NCI-H2227 (cell line): ENCODE results near the gene FREY1.

ENCODE experiments used
- DNase-seq: peaks from one replicate; lab custom pipeline; 2025; ENCODE audit not compliant: unreplicated experiment; lab: John Stamatoyannopoulos, UW

FREY1 gene

DNA sequence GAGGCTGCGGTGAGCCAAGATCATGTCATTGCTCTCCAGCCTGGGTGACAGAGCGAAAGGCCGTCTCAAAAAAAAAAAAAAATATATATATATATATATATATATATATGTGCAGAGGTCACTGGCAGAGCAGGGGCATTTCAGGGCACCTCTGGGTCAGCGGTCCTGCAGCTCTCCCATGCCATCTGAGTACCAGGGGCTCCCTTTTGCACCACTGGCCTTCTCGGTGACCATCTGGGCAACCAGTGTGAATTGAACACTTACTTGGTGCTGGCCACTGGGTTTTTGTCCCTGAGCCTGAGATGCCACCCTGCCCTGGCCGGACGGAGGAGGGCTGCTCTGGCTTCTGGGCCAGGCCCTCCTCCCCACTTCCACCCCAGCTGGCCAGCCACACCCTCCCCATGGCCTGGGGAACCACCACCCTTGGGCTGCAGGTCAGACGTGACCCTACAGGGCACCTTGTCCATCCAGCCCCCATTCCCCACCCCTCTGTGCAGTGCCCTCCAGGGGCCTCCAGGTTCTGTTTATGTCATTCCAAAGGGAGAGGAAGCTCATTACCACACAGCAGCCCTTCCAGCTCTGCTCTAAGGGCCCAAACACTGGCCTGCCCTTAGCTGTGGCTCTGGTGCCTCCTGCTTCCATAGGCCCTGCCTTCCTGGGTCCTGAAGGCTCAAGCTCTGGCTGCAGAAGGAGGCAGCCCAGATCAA, 11.4 kb downstream of the FREY1 start:
- DNase-seq = no peak

DNA sequence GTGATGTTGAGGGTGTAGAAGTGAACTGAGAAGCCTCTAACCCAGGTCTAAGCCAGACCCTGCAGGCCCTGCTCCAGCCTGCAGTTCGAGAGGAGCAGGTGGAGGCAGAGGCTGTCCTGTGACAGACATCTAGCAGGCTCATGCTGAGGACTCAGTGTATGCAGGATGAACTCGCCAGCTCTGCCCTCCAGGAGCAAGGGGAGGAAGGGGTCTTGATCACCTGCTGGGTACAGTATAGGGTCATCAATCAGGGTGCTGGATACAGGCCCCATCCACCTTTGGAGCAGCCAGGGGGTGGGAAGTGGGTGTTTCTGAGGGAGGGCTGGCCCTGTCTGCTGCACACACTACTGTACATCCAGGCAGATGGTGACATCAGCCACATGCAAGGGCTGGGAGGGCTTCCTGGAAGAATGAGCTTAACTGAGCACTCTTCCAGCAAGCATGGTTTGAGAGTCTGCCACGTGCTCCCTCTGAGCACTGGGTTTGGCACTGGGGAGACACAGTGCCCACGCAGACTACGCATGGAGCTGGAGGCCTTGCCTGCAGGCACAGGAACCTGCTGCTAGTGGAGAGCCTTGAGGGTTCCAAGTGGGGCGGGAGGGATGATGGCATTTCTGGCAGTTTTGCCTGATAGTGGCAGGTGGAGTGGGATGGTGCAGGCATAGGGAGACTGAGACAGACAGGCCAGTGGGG, 12.4 kb downstream of the FREY1 start:
- DNase-seq = no peak

DNA sequence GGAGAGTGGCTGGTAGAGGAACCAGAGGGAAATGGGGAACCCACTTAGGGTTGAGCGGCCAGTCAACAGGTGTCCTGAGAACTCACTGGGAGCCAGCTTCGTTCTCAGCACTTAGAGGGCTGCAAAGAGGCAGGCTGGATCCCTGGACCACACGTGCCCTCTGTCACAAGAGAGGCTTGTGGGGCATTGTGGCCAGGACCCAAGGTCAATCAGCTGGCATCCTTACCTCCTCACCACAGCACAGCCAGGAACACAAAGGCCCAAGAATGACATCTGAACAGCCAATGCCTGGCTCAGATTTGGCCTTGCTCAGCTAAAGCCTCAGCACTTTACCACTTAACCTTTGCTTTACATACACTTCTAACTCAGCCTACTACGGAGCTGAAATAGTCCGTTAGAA, 14.2 kb downstream of the FREY1 start:
- DNase-seq = no peak

DNA sequence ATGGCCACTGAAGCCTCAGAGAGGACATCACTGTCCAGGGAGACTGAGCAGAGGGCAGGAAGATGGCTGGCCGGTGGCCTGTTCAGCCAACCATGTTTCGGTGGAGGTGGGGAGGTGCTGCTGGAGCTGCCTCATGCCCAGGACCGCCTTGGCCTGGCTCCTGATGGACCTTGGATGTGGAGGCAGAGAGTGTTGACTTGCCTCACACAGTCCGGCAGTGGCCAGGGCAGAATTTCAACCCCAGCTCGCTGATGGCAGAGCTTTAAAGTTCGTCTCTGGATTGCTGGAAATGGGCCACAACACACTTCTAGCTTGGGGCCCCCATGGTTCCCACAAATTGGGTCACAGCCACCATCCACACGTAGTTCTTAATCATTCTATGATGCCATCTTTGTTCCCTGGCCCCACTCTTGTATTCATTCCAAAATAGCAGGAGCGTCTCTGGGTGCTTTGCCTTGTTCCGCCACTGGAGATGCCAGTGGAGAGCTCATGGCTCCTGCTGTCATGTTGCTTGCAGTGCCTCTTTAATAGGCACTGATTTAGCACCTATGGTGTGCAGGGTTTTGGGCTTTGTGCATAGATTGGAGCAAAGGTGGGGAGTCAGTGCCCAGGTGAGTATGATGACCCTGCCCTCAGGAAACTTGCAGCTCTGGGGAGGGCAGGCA, 16.1 kb downstream of the FREY1 start:
- DNase-seq = no peak

DNA sequence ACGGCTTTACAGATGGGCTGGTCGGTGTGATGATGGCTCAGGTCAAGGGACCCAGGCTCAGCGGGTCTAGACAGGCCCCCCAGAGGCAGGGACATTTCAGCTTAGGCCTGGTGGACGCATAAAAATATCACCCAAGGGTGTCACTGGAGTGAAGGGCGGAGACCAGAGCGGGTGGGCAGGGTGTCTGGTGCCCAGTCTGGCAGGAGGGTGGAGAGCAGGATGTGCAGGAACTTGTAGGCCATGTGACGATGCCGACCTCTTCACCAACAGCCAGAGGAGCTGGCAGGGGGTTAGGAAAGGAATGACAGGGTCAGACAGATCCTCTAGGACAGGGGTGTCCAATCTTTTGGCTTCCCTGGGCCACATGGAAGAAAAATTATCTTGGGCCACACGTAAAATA, 17.1 kb downstream of the FREY1 start:
- DNase-seq = no peak

DNA sequence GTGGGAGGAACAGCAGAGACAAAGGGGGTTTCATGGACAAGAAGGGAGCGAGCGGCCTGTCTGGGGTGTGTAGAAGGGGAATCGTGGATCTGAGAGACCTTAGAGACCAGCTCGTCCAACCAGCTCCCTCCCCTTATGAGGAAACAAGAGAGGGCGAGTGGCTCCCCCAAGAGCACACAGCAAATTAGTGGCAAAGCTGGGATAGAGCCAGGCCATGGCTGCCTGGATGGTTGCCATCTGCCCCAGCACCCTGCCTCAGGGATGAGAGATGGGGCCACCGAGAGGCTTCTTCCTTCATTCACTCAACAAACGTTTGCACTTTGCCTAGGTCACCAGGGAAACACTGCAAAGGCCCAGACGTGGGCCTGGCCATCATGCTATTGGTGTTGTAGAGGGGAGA, 17.5 kb downstream of the FREY1 start:
- no peak for DNase-seq

DNA sequence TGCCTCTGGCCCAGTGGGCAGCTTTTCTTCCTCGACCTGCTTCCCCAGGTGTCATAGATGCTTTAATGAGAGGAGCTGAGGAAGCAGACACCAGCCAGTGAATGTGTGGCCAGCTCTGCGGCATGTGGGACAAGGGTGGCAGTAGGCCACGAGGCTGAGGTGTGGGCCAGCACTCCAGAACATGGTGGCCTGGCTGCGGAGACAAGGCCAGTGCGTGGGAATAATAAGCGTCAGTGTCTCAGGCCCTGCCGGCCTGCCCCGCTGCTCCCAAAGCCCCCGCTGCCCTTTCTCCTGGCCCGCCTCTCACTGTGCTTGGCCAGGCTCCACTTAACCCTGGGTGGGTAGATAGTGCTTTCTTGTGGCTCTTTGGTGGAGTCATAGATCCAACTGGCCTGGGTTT, 19.5 kb downstream of the FREY1 start:
- DNase-seq = no peak

DNA sequence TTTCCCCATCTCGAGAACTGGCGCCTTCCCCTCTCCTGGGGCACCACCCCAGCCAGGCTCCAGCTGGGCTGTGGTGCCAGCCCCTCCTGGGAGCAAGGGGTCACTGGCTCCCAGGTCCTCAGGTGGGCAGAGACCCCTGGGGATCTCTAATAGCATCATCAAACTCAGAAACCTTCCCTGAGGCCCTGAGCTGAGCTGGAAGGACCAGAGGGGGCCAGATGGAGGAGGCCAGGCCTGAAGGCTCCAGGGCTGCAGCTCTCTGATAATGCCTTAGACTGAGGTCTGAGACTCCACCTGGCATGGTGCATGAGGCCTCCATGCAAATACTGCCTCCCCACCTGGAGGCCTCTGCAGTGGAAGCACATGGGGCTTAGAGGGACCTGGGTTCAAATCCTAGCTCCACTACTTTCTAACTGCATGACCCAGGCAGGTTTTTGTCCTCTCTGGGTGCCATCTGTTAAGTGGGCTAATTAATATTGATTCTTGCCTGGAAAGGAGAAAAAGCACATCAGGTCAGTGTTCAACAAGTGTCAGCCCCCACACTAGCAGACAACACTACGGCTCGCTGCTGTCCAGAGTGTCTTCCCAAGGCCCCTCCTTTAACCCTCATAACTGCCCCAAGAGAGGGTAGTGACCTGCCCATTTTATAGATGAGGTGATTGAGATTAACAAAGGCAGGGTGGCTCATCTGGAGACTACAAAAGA, 20.1 kb downstream of the FREY1 start:
- DNase-seq = no peak

DNA sequence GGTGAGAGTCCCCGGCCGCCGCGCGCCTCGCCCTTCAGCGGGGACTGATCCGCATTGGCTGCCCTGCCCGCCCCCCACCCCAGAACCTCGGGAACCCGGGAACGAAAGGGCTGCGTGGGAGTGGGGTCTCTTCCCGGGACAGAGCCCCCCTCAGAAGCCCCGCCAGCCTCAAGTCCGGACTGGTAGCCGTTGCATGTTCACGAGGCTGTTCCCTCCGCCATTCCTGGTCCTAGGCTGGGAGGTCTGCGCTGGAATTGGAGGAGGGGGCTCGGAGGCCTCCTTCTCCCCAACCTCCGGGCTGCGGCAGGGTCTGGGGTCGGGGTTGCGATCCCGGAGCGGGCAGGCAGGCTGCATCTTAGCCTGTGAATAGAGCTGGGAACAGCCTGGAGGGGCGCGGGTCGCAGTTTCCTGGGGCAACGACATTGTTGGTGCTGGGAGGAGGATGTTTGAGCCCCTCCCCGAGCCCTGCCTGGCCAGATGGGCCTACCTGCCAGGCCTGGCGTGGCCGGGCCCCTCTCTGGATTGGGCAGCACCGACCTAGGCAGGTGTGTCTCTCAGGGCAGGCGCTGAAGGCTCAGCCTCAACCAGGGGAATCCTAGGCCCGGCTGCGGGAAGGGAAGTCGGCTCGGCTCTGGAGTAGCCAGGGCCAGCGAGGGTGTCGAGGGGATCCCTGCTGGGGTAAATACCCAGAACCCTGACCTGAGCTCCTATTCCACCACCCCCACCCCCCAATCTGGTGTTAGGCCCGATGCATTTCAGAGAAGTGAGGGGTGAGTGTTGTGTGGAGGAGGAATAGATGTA, 20.9 kb downstream of the FREY1 start:
- DNase-seq = peak; percentile 33

DNA sequence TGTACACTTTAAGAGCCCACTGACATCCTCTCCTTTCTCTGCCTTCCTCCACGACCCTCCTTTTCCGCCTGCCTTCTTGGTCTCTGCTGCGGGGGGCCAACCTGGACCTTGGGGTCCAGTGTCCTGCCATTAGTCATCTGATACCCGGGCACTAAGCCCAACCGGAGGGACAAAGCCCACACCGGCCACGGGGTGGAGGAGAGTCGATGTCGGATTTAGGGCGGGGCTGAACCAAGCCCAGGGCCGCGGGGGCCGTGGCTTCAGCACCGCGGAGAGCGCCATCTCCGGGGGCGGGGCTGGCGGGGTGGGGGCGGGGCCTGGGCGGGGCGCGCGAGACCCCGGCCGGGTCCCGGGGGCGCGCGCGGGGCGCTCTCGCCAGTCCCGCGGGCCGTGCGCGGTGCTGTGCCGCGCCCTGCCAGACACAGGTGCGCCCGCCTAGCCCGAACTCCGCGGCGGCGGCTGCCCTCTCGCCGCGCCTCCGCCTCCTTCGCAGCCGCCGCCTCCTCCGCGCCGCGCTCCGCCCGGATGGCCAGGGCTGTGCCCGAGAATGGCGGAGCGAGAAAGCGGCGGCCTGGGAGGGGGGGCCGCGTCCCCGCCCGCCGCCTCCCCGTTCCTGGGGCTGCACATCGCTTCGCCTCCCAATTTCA, 21.7 kb downstream of the FREY1 start, which contains the start of gene MAPK8IP1:
TSS of gene MAPK8IP1 (plus strand) at position 378 of the 647 bp plus-strand sequence. CDS start at position 548, 170 bp downstream.
- DNase-seq = peak; percentile 85

DNA sequence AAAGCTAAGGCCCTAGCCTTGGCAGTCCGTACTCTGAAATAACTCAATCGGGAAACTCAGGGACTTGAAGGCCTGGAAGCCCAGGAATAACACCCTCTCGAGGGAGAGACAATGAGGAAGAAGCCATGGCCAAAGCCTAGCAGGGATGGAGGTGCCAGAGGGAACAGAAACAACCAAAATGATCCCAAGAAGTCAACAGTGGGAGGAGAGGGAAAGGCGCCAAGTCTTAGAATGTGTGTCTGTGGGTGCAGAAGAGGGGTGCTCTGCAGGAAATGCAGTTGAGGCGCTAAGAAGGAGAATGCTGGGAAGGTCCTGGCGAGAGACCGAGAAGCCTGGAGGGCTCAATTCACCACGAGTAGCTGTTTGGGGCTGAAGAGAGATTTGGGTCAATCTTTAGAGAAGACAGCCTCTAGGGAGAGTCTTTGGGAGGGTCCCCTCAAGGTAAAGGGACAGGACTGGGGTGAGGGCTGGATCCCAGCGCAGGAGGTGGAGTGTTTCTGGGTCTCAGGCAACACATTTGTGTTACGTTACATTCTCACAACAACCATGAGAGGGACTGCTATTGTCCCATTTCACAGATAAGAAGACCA, 22.4 kb downstream of the FREY1 start:
- no peak for DNase-seq

DNA sequence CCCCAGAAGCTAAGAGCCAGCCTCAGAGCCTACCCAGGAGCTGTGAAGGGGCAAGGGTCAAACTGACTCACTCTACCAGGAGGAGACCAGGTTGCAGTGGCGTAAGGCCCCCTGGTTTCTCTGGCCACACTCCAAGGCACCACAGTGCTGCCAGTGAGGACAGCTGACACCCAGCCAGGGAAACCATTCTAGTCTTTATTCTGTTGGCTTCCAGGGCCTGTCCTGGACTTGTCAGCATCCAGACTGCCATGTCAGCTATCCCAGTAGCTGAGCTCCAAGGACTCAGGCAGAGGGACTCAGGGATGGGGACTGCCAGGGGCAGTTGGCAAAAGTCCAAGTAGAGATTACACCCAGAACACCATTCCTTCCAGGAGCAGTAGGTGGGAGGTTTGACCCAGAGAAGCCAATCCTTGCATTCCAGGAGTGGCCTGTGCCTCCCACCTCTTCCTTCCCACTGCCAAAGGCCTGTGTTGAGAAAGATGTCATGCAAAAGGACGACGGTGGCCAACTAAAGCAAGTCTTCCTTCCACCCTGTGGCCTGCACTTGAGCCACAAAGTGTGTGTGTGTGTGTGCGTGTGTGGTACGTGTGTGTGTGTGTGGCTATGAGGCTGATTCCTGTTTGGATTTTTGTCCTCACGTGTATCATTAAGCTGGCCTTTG, 25.2 kb downstream of the FREY1 start:
- DNase-seq = peak; percentile 51

DNA sequence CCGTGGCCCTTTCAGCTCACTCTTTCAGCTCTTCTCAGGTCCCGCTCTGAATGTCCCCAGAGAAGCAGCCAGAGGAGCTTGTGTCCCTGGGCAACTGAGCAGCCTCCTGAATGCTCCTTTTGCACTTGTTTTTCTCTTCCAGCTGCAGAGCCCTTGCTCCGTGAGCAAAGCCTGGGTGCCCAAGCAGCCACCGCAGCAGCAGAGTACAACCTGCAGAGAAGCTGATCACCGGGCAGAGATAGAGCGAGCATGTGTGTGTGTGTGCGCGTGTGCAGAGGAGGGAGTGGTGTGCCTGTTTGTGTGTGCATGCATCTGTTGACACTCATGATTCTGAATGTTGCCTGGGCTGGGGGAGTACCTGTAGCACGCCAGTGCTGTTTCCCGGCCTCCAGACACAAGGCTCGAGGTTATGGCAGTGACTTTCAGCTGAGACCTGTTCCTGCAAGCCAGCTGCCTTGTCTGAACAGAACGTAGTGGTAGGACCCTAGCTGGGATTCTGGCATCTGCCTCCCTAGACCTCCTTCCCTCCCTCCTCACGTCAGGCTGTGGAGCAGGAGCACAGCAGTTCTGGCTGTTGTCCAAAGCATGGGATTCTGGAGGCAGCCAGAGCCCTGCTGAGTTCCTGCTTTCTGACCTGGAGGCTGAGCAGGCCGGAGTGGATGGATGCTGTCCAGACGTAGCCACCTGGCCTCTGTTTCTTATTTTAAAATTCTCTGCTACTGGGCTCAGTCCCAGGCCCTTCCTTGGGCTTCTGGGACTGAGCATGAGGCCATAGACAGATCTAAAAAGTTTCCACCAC, 26.1 kb downstream of the FREY1 start:
- peak; percentile 26 for DNase-seq

DNA sequence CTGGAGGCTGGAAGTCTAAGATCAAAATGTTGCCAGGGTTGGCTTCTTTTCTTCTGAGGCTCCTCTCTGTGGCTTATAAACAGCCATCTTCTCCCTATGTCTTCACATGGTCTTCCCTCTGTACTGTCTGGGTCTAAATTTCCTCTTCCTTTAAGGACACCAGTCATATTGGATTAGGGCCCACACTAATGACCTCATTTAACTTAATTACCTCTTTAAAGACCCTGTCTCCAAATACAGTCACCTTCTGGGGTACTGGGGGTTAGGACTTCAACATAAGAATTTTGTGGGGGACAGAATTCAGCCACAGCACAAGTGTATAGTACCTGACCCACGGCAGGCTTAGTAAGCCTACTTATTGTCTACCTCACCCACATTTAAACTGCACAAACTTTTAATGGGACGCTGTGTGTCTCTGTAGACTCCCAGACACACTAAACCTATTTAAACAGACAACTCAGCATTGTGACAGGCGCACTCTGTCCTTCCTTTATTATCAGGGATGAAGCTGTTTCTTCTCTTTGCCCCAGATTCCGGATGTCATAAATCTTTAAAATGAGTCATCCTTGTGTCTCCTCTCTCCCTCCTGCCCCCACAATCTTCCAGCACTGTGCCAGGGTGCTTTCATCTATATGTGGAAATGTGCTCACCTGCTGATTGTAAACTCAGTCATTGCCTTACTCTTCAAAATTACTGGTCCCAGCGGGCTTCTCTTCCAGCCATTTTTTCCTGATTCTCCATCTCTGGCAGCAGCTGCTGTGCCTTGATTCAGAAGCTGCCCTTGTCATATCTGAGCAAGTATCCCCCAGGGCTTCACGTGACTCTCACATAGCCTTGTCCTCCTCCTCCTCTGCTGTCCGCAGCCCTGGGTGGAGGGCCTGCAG, 27.0 kb downstream of the FREY1 start:
- peak; percentile 38 for DNase-seq

DNA sequence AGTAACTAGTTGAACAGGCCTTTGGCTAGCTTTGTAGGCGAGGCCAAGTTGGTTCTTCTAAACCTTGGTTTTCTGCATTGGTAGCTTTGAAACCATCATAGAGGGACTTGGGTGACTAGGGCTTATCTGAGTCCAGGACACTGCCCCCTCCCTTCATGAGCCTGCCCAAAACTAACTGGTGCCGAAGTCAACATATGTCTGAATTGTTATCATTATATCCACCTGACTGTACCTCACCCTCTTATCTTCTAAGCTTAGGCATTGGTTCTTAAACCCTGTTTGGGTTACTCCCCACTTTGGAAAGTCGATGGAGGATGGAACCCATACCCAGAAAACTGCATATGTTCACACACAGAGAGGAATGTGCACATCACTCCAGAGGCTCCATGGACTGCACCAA, 29.2 kb downstream of the FREY1 start:
- DNase-seq = no peak

DNA sequence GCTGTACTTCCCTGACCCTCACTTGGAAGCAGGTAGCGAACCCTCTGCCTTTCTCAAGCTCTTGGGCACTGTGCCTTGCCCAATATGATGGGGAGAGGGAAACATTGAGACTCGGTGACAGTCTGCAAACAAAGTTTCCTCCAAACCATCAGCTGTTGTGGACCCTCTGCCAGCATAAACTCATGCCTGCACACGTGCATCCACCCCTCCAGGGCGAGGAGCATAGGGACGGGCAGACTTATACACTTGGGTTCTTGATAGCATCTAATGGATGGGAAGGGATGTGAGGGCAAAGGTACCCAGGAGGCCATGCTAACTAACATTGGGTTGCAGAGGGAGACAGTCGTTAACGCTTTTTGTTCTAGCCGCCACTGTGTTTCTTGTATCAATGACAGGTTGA, 29.9 kb downstream of the FREY1 start:
- no peak for DNase-seq

DNA sequence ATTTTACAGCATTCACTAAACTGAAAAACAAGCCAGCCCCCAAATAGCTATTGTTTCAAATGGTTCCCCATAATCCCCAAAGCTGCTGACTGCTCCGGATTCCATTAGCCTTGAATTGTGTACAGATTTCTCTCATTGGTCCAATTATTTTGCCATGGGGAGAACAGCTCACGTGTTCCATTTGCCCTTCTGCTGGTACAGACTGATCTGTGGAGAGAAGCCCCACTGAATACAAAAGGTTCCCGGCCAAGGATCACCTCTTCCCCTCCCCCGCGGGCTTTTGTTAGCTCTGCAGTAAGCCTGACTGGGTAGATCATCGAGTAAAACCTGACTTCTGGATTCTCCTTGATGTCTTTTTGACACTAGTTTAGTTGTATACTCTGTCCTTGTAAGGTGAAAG, 30.7 kb downstream of the FREY1 start:
- no peak for DNase-seq
